Astrocyte of the cerebellum (primary cell): Measurements from ENCODE around the gene DCUN1D4.

Experiments used
- DNase-seq: peaks from one replicate; pipeline ENCODE4 v3.0.0-alpha.2; 2011; ENCODE audit warnings: low read depth
- H3K4me3 ChIP-seq: 2 replicates; pipeline ENCODE4 v1.5.1; 2011; ENCODE audit warnings: mild to moderate bottlenecking, low read depth, low read length, moderate library complexity
- CTCF ChIP-seq: IDR thresholded peaks from 2 replicates; pipeline ENCODE4 v1.5.1; 2012; ENCODE audit warnings: low read length, low read depth, moderate library complexity, mild to moderate bottlenecking; ENCODE audit errors: missing control alignments
- in situ Hi-C: cut with HindIII; loops from 2 replicates; pipeline ENCODE4 v1.10.0; 2017; ENCODE audit warnings: low sequenced_read_pairs

DCUN1D4 gene

GRCh38 chr4:51942833-51943215 lies 99.9 kb downstream of the DCUN1D4 start:
- in situ Hi-C loops = no loop called here
- no peak overlapping the region for H3K4me3 ChIP-seq
- DNase-seq = no peak
- TF ChIP-seq CTCF = no peak

GRCh38 chr4:51943221-51943620 lies 100.3 kb downstream of the DCUN1D4 start:
- in situ Hi-C loops = no loop called here
- no peak for TF ChIP-seq CTCF
- no peak for DNase-seq
- no peak overlapping the region for H3K4me3 ChIP-seq

- TF ChIP-seq CTCF = no peak
- in situ Hi-C loops = no loop called here
- no peak for DNase-seq
- H3K4me3 ChIP-seq = no peak overlapping the region
Measured at GRCh38 chr4:51958199-51958968, 115.4 kb downstream of the DCUN1D4 start.

- DNase-seq = no peak
- in situ Hi-C loops = no loop called here
- TF ChIP-seq CTCF = no peak
- H3K4me3 ChIP-seq = no peak overlapping the region
Measured at GRCh38 chr4:51960486-51960885, 117.5 kb downstream of the DCUN1D4 start.

GRCh38 chr4:51963841-51964517 lies 121.0 kb downstream of the DCUN1D4 start:
- DNase-seq = no peak
- in situ Hi-C loops = no loop called here

GRCh38 chr4:51965862-51966261 lies 122.9 kb downstream of the DCUN1D4 start:
- no peak for TF ChIP-seq CTCF
- in situ Hi-C loops = no loop called here
- H3K4me3 ChIP-seq = no peak overlapping the region
- DNase-seq = no peak

More at GRCh38 chr4:51963841-51964517, 121.0 kb downstream of the DCUN1D4 start:
- no peak overlapping the region for H3K4me3 ChIP-seq
- TF ChIP-seq CTCF = no peak
